Measurements from ENCODE around the gene TCP11L1. TPM values are rescaled to one million over a fixed set of nuclear protein-coding genes. Genes with fewer than 3 reads are reported as not detected.
A peak's percentile ranks its signal among the peaks of the same experiment; 100 is the strongest.
"Not testable (repeated sequence)": the region's sequence is repeated elsewhere in the genome, so short reads cannot be mapped to it uniquely, and the experiment has no call there.

Gene TCP11L1
- total and polyA plus RNA-seq, 2 donors (not counting 1 experiment from before 2014, with no cell fraction given) = 24.1 to 30.2 TPM

GRCh38 chr11:33116535-33116934 lies 77.2 kb downstream of the TCP11L1 start:
- DNase-seq (ENCODE audit: low read depth in 2 of 2) = peak in 1 of 2 donors; percentile 41
- no peak overlapping the region for H3K9ac ChIP-seq (ENCODE audit: insufficient read depth, low read length)
- H3K27ac ChIP-seq (ENCODE audit: insufficient read depth, low read length) = no peak overlapping the region
- TF ChIP-seq CTCF (conservative IDR thresholded peaks at IDR 0.05 in 1 of 2, IDR thresholded peaks at IDR 0.05 in 1 of 2; ENCODE audit: low read depth in 1 of 2, low read length in 2 of 2) = no peak
- no peak overlapping the region for H2AFZ ChIP-seq (ENCODE audit: low read length)
- no peaks in the 10 kb centered on the region for H3K27me3 ChIP-seq (ENCODE audit: control insufficient read depth, insufficient read depth, low read length)
- H3K36me3 ChIP-seq (ENCODE audit: control insufficient read depth, insufficient read depth, low read length) = no peaks in the 10 kb centered on the region
- no peaks in the 10 kb centered on the region for H3K4me1 ChIP-seq (ENCODE audit: control insufficient read depth, extremely low read depth, insufficient read depth, low read length)
- no peak overlapping the region for H3K4me3 ChIP-seq (replicated peaks in 1 of 4; ENCODE audit: control extremely low read depth in 1 of 4, insufficient read depth in 1 of 4, low read depth in 3 of 4, low read length in 4 of 4)
- H3K4me2 ChIP-seq (ENCODE audit: extremely low read depth, insufficient read depth, low read length) = no peak overlapping the region
- H3K79me2 ChIP-seq (ENCODE audit: control insufficient read depth, insufficient read depth, low read length) = no peaks in the 10 kb centered on the region
- H3K9me3 ChIP-seq (ENCODE audit: control insufficient read depth, insufficient read depth, low read depth, low read length) = no peaks in the 10 kb centered on the region
- no peaks in the 10 kb centered on the region for H4K20me1 ChIP-seq (ENCODE audit: control insufficient read depth, extremely low read depth, insufficient read depth, low read length)

GRCh38 chr11:33122696-33123095 lies 83.3 kb downstream of the TCP11L1 start:
- not testable (repeated sequence) for H3K27me3 ChIP-seq (ENCODE audit: control insufficient read depth, insufficient read depth, low read length); H3K27ac ChIP-seq (ENCODE audit: insufficient read depth, low read length); H2AFZ ChIP-seq (ENCODE audit: low read length); H4K20me1 ChIP-seq (ENCODE audit: control insufficient read depth, extremely low read depth, insufficient read depth, low read length); DNase-seq (ENCODE audit: low read depth in 2 of 2); H3K36me3 ChIP-seq (ENCODE audit: control insufficient read depth, insufficient read depth, low read length); H3K9me3 ChIP-seq (ENCODE audit: control insufficient read depth, insufficient read depth, low read depth, low read length); H3K4me1 ChIP-seq (ENCODE audit: control insufficient read depth, extremely low read depth, insufficient read depth, low read length); H3K4me2 ChIP-seq (ENCODE audit: extremely low read depth, insufficient read depth, low read length); H3K4me3 ChIP-seq (replicated peaks in 1 of 4; ENCODE audit: control extremely low read depth in 1 of 4, insufficient read depth in 1 of 4, low read depth in 3 of 4, low read length in 4 of 4); H3K79me2 ChIP-seq (ENCODE audit: control insufficient read depth, insufficient read depth, low read length); H3K9ac ChIP-seq (ENCODE audit: insufficient read depth, low read length)

Other genes with a start within 250 kb of the TCP11L1 start
- under 0.01 TPM in 2 replicates for gene CCDC73, start 244.9 kb upstream of the TCP11L1 start, total RNA-seq
- not detected in 2 replicates for gene CCDC73, start 244.9 kb upstream of the TCP11L1 start, polyA plus RNA-seq
- gene PRRG4, start 209.6 kb upstream of the TCP11L1 start, total RNA-seq = under 0.01 and 0.33 TPM in 2 replicates
- gene PRRG4, start 209.6 kb upstream of the TCP11L1 start, polyA plus RNA-seq = 0.08 and 0.27 TPM in 2 replicates
- 17.2 and 17.7 TPM in 2 replicates for gene QSER1, start 146.8 kb upstream of the TCP11L1 start, total RNA-seq
- 9.6 and 12.9 TPM in 2 replicates for gene QSER1, start 146.8 kb upstream of the TCP11L1 start, polyA plus RNA-seq
- 5.6 and 8.4 TPM in 2 replicates for gene DEPDC7, start 23.7 kb upstream of the TCP11L1 start, total RNA-seq
- 6.7 and 8.7 TPM in 2 replicates for gene DEPDC7, start 23.7 kb upstream of the TCP11L1 start, polyA plus RNA-seq
- 26.3 and 32.4 TPM in 2 replicates for gene CSTF3, start 121.9 kb downstream of the TCP11L1 start, total RNA-seq
- 27.4 and 34.0 TPM in 2 replicates for gene CSTF3, start 121.9 kb downstream of the TCP11L1 start, polyA plus RNA-seq
- gene HIPK3, start 217.8 kb downstream of the TCP11L1 start, total RNA-seq = 89.8 and 119 TPM in 2 replicates
- 16.3 and 24.5 TPM in 2 replicates for gene HIPK3, start 217.8 kb downstream of the TCP11L1 start, polyA plus RNA-seq